CD4-positive, alpha-beta T cell (primary cell): ENCODE measurements around the gene PPP1CC. TPM values are rescaled to one million over a fixed set of nuclear protein-coding genes. Genes with fewer than 3 reads are reported as not detected.
A peak's percentile ranks its signal among the peaks of the same experiment; 100 is the strongest.

Experiments used
- ATAC-seq: fragments of 200-7000 bp; cut with Tn5 transposase; one replicate; pipeline ENCODE4 v1.10.0; 2022; ENCODE audit warnings: mild to moderate bottlenecking; ENCODE audit not compliant: poor library complexity
- CTCF ChIA-PET: fragments of 350-600 bp; sonication (Branson Sonifier 250); formaldehyde crosslinking; loops from one replicate; lab custom pipeline; 2021; ENCODE audit warnings: antibody characterized with exemption, inconsistent platforms; lab: Charles Lee
- POLR2A ChIA-PET: fragments of 350-600 bp; sonication (Branson Sonifier 250); formaldehyde crosslinking; loops from one replicate; lab custom pipeline; 2021; ENCODE audit warnings: antibody characterized with exemption, inconsistent platforms; lab: Charles Lee
- DNase-seq, 14 experiments: peaks; one replicate each; pipeline ENCODE4 v3.0.0-alpha.2; 2013 to 2020; ENCODE audit warnings: mixed read lengths in 2 of 14
- H3K27ac ChIP-seq, 2 donors: one replicate each; pipeline versions ENCODE4 v1.5.1 to v1.7.0; 2013; ENCODE audit warnings: low read length in 2 of 2, low read depth in 1 of 2, mild to moderate bottlenecking in 1 of 2
- H3K27me3 ChIP-seq, 2 experiments: 1 replicate in 1 of 2; 2 replicates in 1 of 2; pipeline versions ENCODE4 v1.6.1 to v1.7.0; 2013; ENCODE audit warnings: low read length in 2 of 2, control low read depth in 1 of 2, mild to moderate bottlenecking in 1 of 2, moderate library complexity in 1 of 2; ENCODE audit not compliant: insufficient read depth in 2 of 2, control insufficient read depth in 1 of 2
- H3K36me3 ChIP-seq: one replicate; pipeline ENCODE4 v1.6.1; 2013; ENCODE audit warnings: low read length, control low read depth; ENCODE audit not compliant: insufficient read depth
- H3K4me1 ChIP-seq: one replicate; pipeline ENCODE4 v1.6.1; 2013; ENCODE audit warnings: low read length, control low read depth; ENCODE audit not compliant: insufficient read depth
- H3K4me3 ChIP-seq: one replicate; pipeline ENCODE4 v1.5.1; 2013; ENCODE audit warnings: mild to moderate bottlenecking, low read length, moderate library complexity
- H3K9me3 ChIP-seq, 2 experiments: 1 replicate in 1 of 2; 2 replicates in 1 of 2; pipeline versions ENCODE4 v1.6.1 to v1.7.0; 2013; ENCODE audit warnings: low read length in 2 of 2, mild to moderate bottlenecking in 2 of 2, control low read depth in 1 of 2, moderate library complexity in 1 of 2; ENCODE audit not compliant: control insufficient read depth in 1 of 2, insufficient read depth in 1 of 2
- H3K27ac Mint-ChIP-seq: one replicate; pipeline ENCODE4 v1.8.0; 2020; ENCODE audit warnings: mixed read lengths
- H3K27me3 Mint-ChIP-seq: one replicate; pipeline ENCODE4 v1.8.0; 2021; ENCODE audit warnings: mixed read lengths
- H3K36me3 Mint-ChIP-seq: one replicate; pipeline ENCODE4 v1.8.0; 2021; ENCODE audit warnings: low read depth, mixed read lengths
- H3K4me1 Mint-ChIP-seq: one replicate; pipeline ENCODE4 v1.8.0; 2021; ENCODE audit warnings: low read depth, mixed read lengths
- H3K4me3 Mint-ChIP-seq: one replicate; pipeline ENCODE4 v1.8.0; 2020; ENCODE audit warnings: mild to moderate bottlenecking, mixed read lengths
- H3K9me3 Mint-ChIP-seq: one replicate; pipeline ENCODE4 v1.8.0; 2020; ENCODE audit warnings: mixed read lengths
- intact Hi-C, 2 experiments: fragments of 100-400 bp; cut with DNase I in 1 of 2; cut with micrococcal nuclease in 1 of 2; formaldehyde crosslinking; loops; one replicate each; pipeline versions ENCODE4 v1.15.1 to v1.9.0; 2023 to 2025; cut with DNase I, micrococcal nuclease
- polyA plus RNA-seq, 2 donors: library from polyadenylated mRNA; unstranded; fragments of 120-200 nt; gene quantifications; one replicate each; pipeline ENCODE4 v1.2.1, GENCODE V29; 2013
- total RNA-seq, 174 experiments: library from RNA in 2 of 174; stranded (reverse) in 2 of 174; gene quantifications; one replicate each; pipeline ENCODE4 v1.2.3 and lab custom pipeline; 2021 to 2026
- TF ChIP-seq, protein P1 (sequence below): fragments of 200-600 bp; IDR thresholded peaks from one replicate; pipeline ENCODE4 v1.8.0; 2022; ENCODE audit warnings: antibody characterized with exemption, mild to moderate bottlenecking

The PPP1CC gene
- total RNA-seq = 100 to 1,000 TPM; 146 to 150 TPM
- polyA plus RNA-seq (2013, experiment 1 of 2) = 160 TPM
- 155 TPM for polyA plus RNA-seq (2013, experiment 2 of 2)
- 163 to 869 (median 232) reads per million in 172 experiments for total RNA-seq (lab: John Stamatoyannopoulos, UW)

DNA sequence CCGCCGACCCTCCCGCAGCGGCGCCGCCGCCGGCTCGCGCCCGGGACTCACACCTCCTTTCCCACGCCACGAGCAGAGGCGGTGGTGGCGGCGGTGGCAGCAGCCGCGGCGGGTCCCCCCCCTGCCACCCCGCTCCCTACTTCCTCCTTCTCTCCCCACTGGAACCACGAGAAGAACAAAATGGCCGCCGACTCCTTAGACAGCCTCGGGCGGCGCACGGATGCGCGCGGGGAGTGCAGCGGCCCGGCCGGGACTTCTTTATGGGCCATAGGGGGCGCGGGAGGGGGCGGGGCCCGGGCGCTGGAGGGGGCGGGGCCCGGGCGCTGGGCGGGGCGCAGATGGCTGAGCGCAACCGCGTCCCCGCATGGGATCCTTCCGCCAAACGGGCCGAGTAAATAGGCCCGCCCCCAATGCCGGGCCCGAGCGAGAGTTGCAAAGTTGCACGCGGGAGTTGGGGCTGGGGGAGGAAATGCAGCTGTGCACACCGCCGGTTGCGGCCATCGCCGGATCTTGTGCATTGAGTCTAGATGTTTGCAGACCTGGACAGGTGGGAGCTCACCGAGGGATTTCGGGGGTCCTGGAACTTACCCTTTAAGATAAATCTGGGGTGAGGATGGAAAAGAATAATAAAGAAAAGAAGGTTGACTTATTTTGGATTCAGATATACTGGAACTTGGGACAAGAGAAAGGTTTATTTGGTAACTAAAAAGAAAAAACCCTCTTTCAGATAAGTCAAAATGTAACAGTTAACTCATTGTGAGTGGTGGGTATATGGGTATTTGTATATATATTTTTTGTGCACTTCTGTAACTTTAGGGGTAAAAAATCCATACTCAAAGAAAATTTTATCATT lies at the start of gene PPP1CC:
Gene PPP1CC (minus strand): TSS at position 174 of the 853 bp plus-strand sequence. CDS start 184 bp downstream, outside the sequence.
- DNase-seq = peak; percentile 81 to 97 (median 90)
- peak within 1 kb of the TSS; percentile 50 to 71 for H3K27ac ChIP-seq
- H3K9me3 ChIP-seq = no peaks in the 10 kb centered on the region
- Mint-ChIP-seq H3K4me1 (peaks cover 57% of the 10 kb centered on the region), H3K9me3 (no peaks in the 10 kb centered on the region), H3K27me3 (no peaks in the 10 kb centered on the region), H3K27ac (peak within 1 kb of the TSS; percentile 98), H3K36me3 (peaks cover 28% of the 10 kb centered on the region), H3K4me3 (peak within 1 kb of the TSS; percentile 100)
- peaks cover 22% of the 10 kb centered on the region for H3K4me1 ChIP-seq
- intact Hi-C loops = loop anchor here (2.0 to 10.0 kb wide), 7 partner anchors 36 to 1878 kb away; partner anchors contain the start of genes ANKRD13A (in 1 of the 2), ARPC3 (in 1 of the 2), GIT2 (in 1 of the 2) and KCTD10 (in 1 of the 2)
- TF ChIP-seq, protein P1, sequence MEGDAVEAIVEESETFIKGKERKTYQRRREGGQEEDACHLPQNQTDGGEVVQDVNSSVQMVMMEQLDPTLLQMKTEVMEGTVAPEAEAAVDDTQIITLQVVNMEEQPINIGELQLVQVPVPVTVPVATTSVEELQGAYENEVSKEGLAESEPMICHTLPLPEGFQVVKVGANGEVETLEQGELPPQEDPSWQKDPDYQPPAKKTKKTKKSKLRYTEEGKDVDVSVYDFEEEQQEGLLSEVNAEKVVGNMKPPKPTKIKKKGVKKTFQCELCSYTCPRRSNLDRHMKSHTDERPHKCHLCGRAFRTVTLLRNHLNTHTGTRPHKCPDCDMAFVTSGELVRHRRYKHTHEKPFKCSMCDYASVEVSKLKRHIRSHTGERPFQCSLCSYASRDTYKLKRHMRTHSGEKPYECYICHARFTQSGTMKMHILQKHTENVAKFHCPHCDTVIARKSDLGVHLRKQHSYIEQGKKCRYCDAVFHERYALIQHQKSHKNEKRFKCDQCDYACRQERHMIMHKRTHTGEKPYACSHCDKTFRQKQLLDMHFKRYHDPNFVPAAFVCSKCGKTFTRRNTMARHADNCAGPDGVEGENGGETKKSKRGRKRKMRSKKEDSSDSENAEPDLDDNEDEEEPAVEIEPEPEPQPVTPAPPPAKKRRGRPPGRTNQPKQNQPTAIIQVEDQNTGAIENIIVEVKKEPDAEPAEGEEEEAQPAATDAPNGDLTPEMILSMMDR = no peak
- POLR2A ChIA-PET = interaction anchor here (0.7 to 3.0 kb wide), 9 partner anchors 10 to 293 kb away, joined by 3 to 13 read pairs (median 5); partner anchors contain the start of genes ARPC3, FAM216A, GPN3 and TCTN1
- CTCF ChIA-PET = no interaction called here
- ATAC-seq = peak; percentile 90
- peak within 1 kb of the TSS; percentile 95 for H3K4me3 ChIP-seq
- H3K36me3 ChIP-seq = no peaks in the 10 kb centered on the region
- no peaks in the 10 kb centered on the region for H3K27me3 ChIP-seq

DNA sequence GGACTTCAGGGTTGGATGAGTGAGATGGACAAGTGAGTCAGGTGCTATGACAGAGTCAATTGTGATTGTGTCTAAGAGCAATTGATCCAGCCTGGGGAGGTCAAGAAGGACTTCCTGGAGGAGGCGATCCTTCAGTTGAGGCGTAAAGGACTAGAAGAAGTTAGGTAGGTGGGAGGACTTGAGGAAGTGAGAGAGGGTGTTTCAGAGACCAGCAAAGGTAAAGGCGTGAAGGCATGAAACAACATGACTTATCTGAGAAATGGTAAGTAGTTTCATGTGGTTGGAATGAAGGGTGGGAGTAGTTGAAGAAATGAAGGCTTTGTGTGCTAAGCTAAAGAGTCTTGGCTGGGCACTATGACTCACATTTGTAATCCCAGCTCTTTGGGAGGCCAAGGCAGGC lies 48.9 kb upstream of the PPP1CC start:
- Histone ChIP-seq H3K4me3 (no peak overlapping the region), H3K36me3 (no peaks in the 10 kb centered on the region), H3K27ac (no peak overlapping the region), H3K4me1 (no peaks in the 10 kb centered on the region), H3K9me3 (no peaks in the 10 kb centered on the region), H3K27me3 (no peaks in the 10 kb centered on the region)
- Mint-ChIP-seq H3K4me3 (no peak overlapping the region), H3K36me3 (no peaks in the 10 kb centered on the region), H3K9me3 (no peaks in the 10 kb centered on the region), H3K27ac (no peak overlapping the region), H3K4me1 (no peaks in the 10 kb centered on the region), H3K27me3 (no peaks in the 10 kb centered on the region)
- POLR2A ChIA-PET = no interaction called here
- intact Hi-C loops = no loop called here
- TF ChIP-seq, protein P1 = no peak
- ATAC-seq (no peak), DNase-seq (no peak)
- CTCF ChIA-PET = no interaction called here

DNA sequence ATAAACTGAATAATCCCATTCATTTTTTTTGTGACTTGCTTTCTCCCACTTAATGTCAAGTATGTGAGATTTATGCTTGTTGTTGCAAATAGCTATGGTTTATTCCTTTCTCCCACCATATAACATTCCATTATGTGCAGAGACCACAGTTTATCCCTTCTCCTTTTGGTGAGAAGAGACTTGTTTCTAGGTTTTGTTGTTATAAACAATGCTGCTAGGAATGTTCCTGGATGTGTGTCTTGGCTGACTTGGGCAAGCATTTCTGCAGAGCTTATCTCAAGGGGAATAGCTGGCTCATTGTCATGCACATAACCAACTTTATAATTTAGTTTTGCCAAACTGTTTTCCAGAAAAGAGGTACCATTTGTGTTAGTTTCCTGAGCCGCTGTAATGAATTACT lies 47.6 kb upstream of the PPP1CC start:
- no peaks in the 10 kb centered on the region for H3K36me3 ChIP-seq
- H3K4me3 Mint-ChIP-seq = no peak overlapping the region
- H3K4me1 ChIP-seq = no peaks in the 10 kb centered on the region
- no peak for ATAC-seq
- TF ChIP-seq, protein P1 = no peak
- no peak overlapping the region for H3K27ac ChIP-seq
- H3K9me3 ChIP-seq = no peaks in the 10 kb centered on the region
- H3K27ac Mint-ChIP-seq = no peak overlapping the region
- no peaks in the 10 kb centered on the region for H3K27me3 ChIP-seq
- DNase-seq = no peak
- no peaks in the 10 kb centered on the region for H3K36me3 Mint-ChIP-seq
- H3K27me3 Mint-ChIP-seq = no peaks in the 10 kb centered on the region
- CTCF ChIA-PET = no interaction called here
- no peak overlapping the region for H3K4me3 ChIP-seq
- intact Hi-C loops = no loop called here
- no peaks in the 10 kb centered on the region for H3K9me3 Mint-ChIP-seq
- POLR2A ChIA-PET = no interaction called here
- no peaks in the 10 kb centered on the region for H3K4me1 Mint-ChIP-seq
